Loucy (cell line): ENCODE measurements around the gene MAML2.

Experiments used
- H2AFZ ChIP-seq: fragments of 200-600 bp; sonication (generic); 2 replicates; pipeline ENCODE4 v1.6.0; 2016; ENCODE audit warnings: antibody characterized with exemption, mild to moderate bottlenecking, low read length, moderate library complexity
- H3F3A ChIP-seq: fragments of 200-600 bp; 2 replicates; pipeline ENCODE4 v1.6.0; 2016; ENCODE audit warnings: antibody characterized with exemption, low read depth, mild to moderate bottlenecking
- H3K27me3 ChIP-seq: fragments of 200-600 bp; sonication (generic); 2 replicates; pipeline ENCODE4 v1.6.1; 2014; ENCODE audit warnings: low read length, mild to moderate bottlenecking; ENCODE audit not compliant: insufficient read depth, poor library complexity, severe bottlenecking
- H3K36me3 ChIP-seq: fragments of 200-600 bp; sonication (generic); 2 replicates; pipeline ENCODE4 v1.6.1; 2016; ENCODE audit warnings: low read length; ENCODE audit not compliant: insufficient read depth
- H3K4me1 ChIP-seq: fragments of 200-600 bp; sonication (generic); 2 replicates; pipeline ENCODE4 v1.5.1; 2014; ENCODE audit warnings: low read length, mild to moderate bottlenecking; ENCODE audit not compliant: insufficient read depth, poor library complexity, severe bottlenecking
- H3K4me2 ChIP-seq: fragments of 200-600 bp; sonication (generic); 2 replicates; pipeline ENCODE4 v1.6.0; 2014; ENCODE audit warnings: antibody characterized with exemption, low read length, low read depth, mild to moderate bottlenecking; ENCODE audit not compliant: poor library complexity, severe bottlenecking
- H3K4me3 ChIP-seq: fragments of 200-600 bp; sonication (generic); 2 replicates; pipeline ENCODE4 v1.5.1; 2014; ENCODE audit warnings: low read length, mild to moderate bottlenecking, mixed read lengths; ENCODE audit not compliant: poor library complexity, severe bottlenecking
- H3K79me2 ChIP-seq: fragments of 200-600 bp; sonication (generic); 2 replicates; pipeline ENCODE4 v1.6.1; 2014; ENCODE audit warnings: low read length; ENCODE audit not compliant: insufficient read depth
- H3K9ac ChIP-seq: fragments of 200-600 bp; sonication (generic); 2 replicates; pipeline ENCODE4 v1.6.0; 2014; ENCODE audit warnings: mild to moderate bottlenecking, low read depth, low read length, moderate library complexity; ENCODE audit not compliant: poor library complexity, severe bottlenecking
- H3K9me2 ChIP-seq: fragments of 200-600 bp; sonication (generic); replicated peaks from 2 replicates; pipeline ENCODE4 v1.6.1; 2016; ENCODE audit warnings: low read depth, low read length, mixed read lengths
- H3K9me3 ChIP-seq: fragments of 200-600 bp; sonication (generic); 2 replicates; pipeline ENCODE4 v1.6.1; 2014; ENCODE audit warnings: mild to moderate bottlenecking, antibody characterized with exemption, low read length, low read depth; ENCODE audit not compliant: insufficient read depth
- H4K20me1 ChIP-seq: fragments of 200-600 bp; sonication (generic); 2 replicates; pipeline ENCODE4 v1.6.0; 2014; ENCODE audit warnings: antibody characterized with exemption, low read length, mild to moderate bottlenecking; ENCODE audit not compliant: insufficient read depth, poor library complexity, severe bottlenecking
- CTCF ChIP-seq: fragments of 200-600 bp; sonication (generic); conservative IDR thresholded peaks from 2 replicates; pipeline ENCODE4 v1.5.1; 2014; ENCODE audit warnings: mild to moderate bottlenecking, antibody characterized with exemption, low read length
- EZH2phosphoT487 ChIP-seq: fragments of 200-600 bp; IDR thresholded peaks from 2 replicates; pipeline ENCODE4 v1.6.1; 2018; ENCODE audit warnings: antibody characterized with exemption, mild to moderate bottlenecking, moderate library complexity, borderline replicate concordance

The MAML2 gene

GRCh38 chr11:96329855-96330510 is 13.0 kb downstream of the MAML2 start:
- no peaks in the 10 kb centered on the region for H3F3A ChIP-seq

DNA sequence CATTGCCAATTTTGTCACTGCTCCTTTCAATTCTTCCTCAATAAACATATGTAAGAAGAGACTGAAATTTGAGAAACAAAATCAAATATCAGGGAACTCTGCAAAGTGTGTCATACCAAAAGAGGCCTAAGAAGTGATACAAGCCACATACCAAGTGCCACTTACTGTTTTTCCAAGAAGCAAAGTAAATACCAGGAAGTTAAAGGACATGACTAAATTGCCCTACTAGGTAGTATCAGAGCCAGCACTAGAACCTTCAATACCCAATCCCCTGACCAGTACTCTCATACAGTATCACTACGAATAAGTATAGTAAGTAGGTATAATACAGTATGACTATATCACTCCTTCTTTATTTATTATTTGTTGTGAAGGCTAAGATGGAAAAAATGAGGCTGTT is 13.6 kb downstream of the MAML2 start:
- H3F3A ChIP-seq, result no peaks in the 10 kb centered on the region
- H4K20me1 ChIP-seq, result no peaks in the 10 kb centered on the region
- TF ChIP-seq EZH2phosphoT487 (no peak), CTCF (no peak)
- no peaks in the 10 kb centered on the region for H3K27me3 ChIP-seq
- no peak overlapping the region for H3K4me3 ChIP-seq
- no peaks in the 10 kb centered on the region for H3K4me1 ChIP-seq
- no peak overlapping the region for H3K9ac ChIP-seq
- H2AFZ ChIP-seq, result no peak overlapping the region
- H3K9me2 ChIP-seq, result no peaks in the 10 kb centered on the region
- no peaks in the 10 kb centered on the region for H3K9me3 ChIP-seq
- H3K4me2 ChIP-seq, result no peak overlapping the region
- H3K79me2 ChIP-seq, result no peaks in the 10 kb centered on the region
- H3K36me3 ChIP-seq, result no peaks in the 10 kb centered on the region

More at GRCh38 chr11:96329855-96330510, 13.0 kb downstream of the MAML2 start:
- Histone ChIP-seq H3K27me3 (no peaks in the 10 kb centered on the region), H3K4me1 (no peaks in the 10 kb centered on the region), H3K79me2 (no peaks in the 10 kb centered on the region), H3K4me3 (no peak overlapping the region), H2AFZ (no peak overlapping the region), H3K4me2 (no peak overlapping the region), H4K20me1 (no peaks in the 10 kb centered on the region), H3K36me3 (no peaks in the 10 kb centered on the region), H3K9me2 (no peaks in the 10 kb centered on the region), H3K9ac (no peak overlapping the region), H3K9me3 (no peaks in the 10 kb centered on the region)
- TF ChIP-seq EZH2phosphoT487 (no peak), CTCF (no peak)

- Histone ChIP-seq H3K36me3 (no peaks in the 10 kb centered on the region), H3K4me1 (no peaks in the 10 kb centered on the region), H3F3A (no peaks in the 10 kb centered on the region), H3K9me3 (no peaks in the 10 kb centered on the region), H3K9me2 (no peaks in the 10 kb centered on the region), H4K20me1 (no peaks in the 10 kb centered on the region), H3K27me3 (no peaks in the 10 kb centered on the region), H2AFZ (no peak overlapping the region), H3K4me3 (no peak overlapping the region), H3K9ac (no peak overlapping the region), H3K79me2 (no peaks in the 10 kb centered on the region), H3K4me2 (no peak overlapping the region)
- TF ChIP-seq CTCF (no peak), EZH2phosphoT487 (no peak)
Measured at GRCh38 chr11:96328395-96329010, 14.5 kb downstream of the MAML2 start.
